ENCODE data around the gene CIDEA. TPM values are rescaled to one million over a fixed set of nuclear protein-coding genes. Genes with fewer than 3 reads are reported as not detected.

Gene CIDEA
- total RNA-seq, 2 donors from 2014 or later, result not detected

- no peaks in the 10 kb centered on the region for H3K9me3 Mint-ChIP-seq
- H3K27ac Mint-ChIP-seq, result no peak overlapping the region
- H3K4me1 Mint-ChIP-seq, result no peaks in the 10 kb centered on the region
- no peaks in the 10 kb centered on the region for H3K36me3 Mint-ChIP-seq (ENCODE audit: low read depth)
- ATAC-seq (replicated peaks), result no peak
- no peak overlapping the region for H3K4me3 Mint-ChIP-seq
- H3K27me3 Mint-ChIP-seq, result peaks cover 6% of the 10 kb centered on the region
Measured at GRCh38 chr18:12278215-12278671, 24.1 kb downstream of the CIDEA start.

- H3K4me3 Mint-ChIP-seq, result no peak overlapping the region
- H3K36me3 Mint-ChIP-seq (ENCODE audit: low read depth), result no peaks in the 10 kb centered on the region
- no peaks in the 10 kb centered on the region for H3K4me1 Mint-ChIP-seq
- no peak for ATAC-seq (replicated peaks)
- no peak overlapping the region for H3K27ac Mint-ChIP-seq
- peaks cover 6% of the 10 kb centered on the region for H3K27me3 Mint-ChIP-seq
- no peaks in the 10 kb centered on the region for H3K9me3 Mint-ChIP-seq
Measured at GRCh38 chr18:12278741-12279682, 24.9 kb downstream of the CIDEA start.

DNA sequence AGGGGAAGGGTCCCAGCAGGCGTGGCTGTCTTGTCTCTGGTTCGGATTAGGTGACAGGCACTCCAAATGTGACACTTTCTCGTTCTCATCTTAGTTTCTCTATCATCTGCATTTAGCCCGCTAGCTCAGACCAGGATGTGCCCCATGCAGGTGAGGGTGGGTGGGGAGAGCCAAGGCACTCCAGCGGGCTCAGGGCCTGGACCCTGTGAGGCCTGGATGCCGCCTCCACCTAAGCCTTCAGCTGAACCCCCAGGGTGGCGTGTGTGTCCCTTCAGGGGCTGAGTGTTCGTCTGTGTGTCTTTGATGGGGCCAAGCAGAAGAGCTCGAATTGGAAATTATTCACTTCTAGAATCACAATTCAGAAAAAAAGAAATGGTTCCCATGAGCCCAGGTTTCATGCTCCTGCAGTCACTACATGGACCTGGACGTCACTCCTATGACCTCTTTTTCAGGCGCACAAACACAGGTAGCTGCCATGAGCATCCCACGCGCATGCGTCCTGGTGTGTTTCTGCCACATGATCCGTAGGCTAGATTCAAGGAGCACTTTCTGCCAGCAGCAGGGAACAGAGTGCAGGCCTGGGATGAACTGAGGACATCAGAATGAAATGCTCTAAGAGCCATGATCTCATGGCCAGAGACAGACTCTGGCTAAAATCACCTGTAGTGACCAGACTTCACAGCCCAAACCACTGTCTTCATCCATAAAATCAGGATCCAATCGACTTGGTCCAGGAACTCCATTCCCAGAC is 25.8 kb downstream of the CIDEA start:
- Mint-ChIP-seq H3K4me1 (no peaks in the 10 kb centered on the region), H3K27ac (no peak overlapping the region), H3K9me3 (no peaks in the 10 kb centered on the region), H3K27me3 (peaks cover 10% of the 10 kb centered on the region), H3K4me3 (no peak overlapping the region), H3K36me3 (ENCODE audit: low read depth) (no peaks in the 10 kb centered on the region)
- ATAC-seq (replicated peaks), result no peak

DNA sequence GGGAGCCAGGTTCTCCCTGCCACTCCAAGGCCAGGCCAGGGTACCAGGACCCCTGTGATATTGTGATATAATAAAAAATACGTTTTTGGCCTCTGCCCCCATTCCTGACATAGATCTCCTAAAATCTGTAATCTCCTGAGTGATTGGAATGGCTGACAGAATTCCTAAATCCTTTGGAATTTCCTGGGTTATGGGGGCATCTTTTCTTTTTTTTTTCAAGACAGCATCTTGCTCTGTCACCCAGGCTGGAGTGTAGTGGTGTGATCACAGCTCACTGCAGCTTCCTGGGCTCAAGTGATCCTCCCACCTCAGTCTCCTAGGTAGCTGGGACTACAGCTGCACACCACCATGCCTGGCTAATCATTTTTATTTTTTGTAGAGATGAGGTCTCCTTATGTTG is 27.7 kb downstream of the CIDEA start:
- no peaks in the 10 kb centered on the region for H3K4me1 Mint-ChIP-seq
- no peak for ATAC-seq (replicated peaks)
- H3K9me3 Mint-ChIP-seq, result no peaks in the 10 kb centered on the region
- no peak overlapping the region for H3K4me3 Mint-ChIP-seq
- peaks cover 14% of the 10 kb centered on the region for H3K27me3 Mint-ChIP-seq
- no peak overlapping the region for H3K27ac Mint-ChIP-seq
- no peaks in the 10 kb centered on the region for H3K36me3 Mint-ChIP-seq (ENCODE audit: low read depth)

- no peaks in the 10 kb centered on the region for H3K36me3 Mint-ChIP-seq (ENCODE audit: low read depth)
- ATAC-seq (replicated peaks), result no peak
- H3K27me3 Mint-ChIP-seq, result peaks cover 8% of the 10 kb centered on the region
- no peaks in the 10 kb centered on the region for H3K4me1 Mint-ChIP-seq
- no peak overlapping the region for H3K4me3 Mint-ChIP-seq
- H3K9me3 Mint-ChIP-seq, result no peaks in the 10 kb centered on the region
- H3K27ac Mint-ChIP-seq, result no peak overlapping the region
Measured at GRCh38 chr18:12282442-12283039, 28.4 kb downstream of the CIDEA start.

- Mint-ChIP-seq H3K27ac (no peak overlapping the region), H3K4me1 (no peaks in the 10 kb centered on the region), H3K9me3 (no peaks in the 10 kb centered on the region), H3K36me3 (ENCODE audit: low read depth) (no peaks in the 10 kb centered on the region), H3K27me3 (peaks cover 11% of the 10 kb centered on the region), H3K4me3 (no peak overlapping the region)
- no peak for ATAC-seq (replicated peaks)
Measured at GRCh38 chr18:12283256-12283655, 29.1 kb downstream of the CIDEA start.

GRCh38 chr18:12283666-12284065 is 29.5 kb downstream of the CIDEA start:
- Mint-ChIP-seq H3K9me3 (no peaks in the 10 kb centered on the region), H3K36me3 (ENCODE audit: low read depth) (no peaks in the 10 kb centered on the region), H3K27me3 (peaks cover 12% of the 10 kb centered on the region), H3K27ac (no peak overlapping the region), H3K4me3 (no peak overlapping the region), H3K4me1 (no peaks in the 10 kb centered on the region)
- no peak for ATAC-seq (replicated peaks)

DNA sequence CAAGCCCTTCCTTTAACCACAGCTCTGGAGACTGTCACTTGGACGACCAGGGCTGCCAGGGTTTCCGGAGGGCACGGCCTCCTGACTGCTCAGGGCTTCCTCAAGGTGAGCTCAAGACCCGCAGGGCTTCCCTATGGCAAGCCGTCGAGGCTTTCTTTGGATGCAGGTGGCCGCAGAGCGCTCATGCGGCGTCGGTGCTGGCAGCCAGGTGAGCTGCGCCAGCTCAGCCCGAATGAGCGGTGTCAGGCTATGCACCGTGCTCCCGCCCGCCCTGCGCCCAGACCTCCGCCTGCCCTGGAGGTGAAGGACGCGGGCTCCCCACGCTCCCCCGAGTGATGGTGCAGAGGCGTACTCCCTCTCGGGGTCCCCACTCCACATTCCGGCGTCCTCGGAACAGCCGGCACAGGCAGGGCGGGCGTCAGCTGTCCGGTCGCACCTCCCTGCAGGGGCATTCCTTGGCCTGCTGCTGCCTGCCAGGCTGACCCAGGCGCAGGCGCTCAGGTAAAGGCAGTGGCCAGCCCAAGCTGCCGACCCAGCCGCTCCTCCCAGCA is 33.0 kb downstream of the CIDEA start:
- Mint-ChIP-seq H3K4me1 (no peaks in the 10 kb centered on the region), H3K27ac (no peak overlapping the region), H3K4me3 (no peak overlapping the region), H3K27me3 (peaks cover 26% of the 10 kb centered on the region), H3K36me3 (ENCODE audit: low read depth) (no peaks in the 10 kb centered on the region), H3K9me3 (no peaks in the 10 kb centered on the region)
- no peak for ATAC-seq (replicated peaks)

DNA sequence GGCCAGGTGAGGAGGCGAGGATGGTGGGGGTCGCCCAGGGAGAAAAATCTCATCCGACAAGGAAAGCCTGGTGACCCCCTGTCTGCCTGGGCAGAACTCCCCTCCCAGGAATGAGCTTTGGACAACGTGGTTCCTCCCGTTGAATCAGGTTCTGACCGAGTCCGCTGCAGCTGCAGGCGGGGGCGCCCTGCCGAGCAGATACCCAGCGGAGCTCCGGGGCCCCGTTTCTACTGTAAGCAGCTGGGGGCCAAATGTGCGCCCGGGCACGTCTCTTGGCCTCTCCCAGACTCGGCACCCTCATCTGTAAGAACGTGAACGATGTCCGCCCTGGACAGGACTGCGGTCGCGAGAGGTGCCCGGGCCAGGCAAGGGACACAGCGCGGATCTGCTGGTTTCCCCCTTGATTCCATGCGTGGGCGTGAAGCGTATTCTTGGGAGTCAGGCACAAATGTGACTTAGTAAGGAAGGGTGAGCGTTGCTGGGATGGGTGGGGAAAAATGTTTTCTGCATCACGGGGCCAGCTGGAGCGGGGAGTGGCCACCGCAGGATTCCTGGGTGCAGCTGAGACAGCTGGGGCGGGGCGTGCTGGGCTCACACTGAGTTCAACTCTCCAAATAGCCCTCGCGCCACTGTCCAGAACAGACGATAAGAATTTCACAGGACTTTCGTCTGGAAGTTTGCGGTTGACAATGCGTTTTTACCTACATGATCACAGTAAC is 33.7 kb downstream of the CIDEA start:
- no peaks in the 10 kb centered on the region for H3K9me3 Mint-ChIP-seq
- no peak overlapping the region for H3K4me3 Mint-ChIP-seq
- H3K4me1 Mint-ChIP-seq, result no peaks in the 10 kb centered on the region
- peaks cover 26% of the 10 kb centered on the region for H3K27me3 Mint-ChIP-seq
- no peak overlapping the region for H3K27ac Mint-ChIP-seq
- H3K36me3 Mint-ChIP-seq (ENCODE audit: low read depth), result no peaks in the 10 kb centered on the region
- ATAC-seq (replicated peaks), result no peak

- Mint-ChIP-seq H3K27ac (no peak overlapping the region), H3K27me3 (peaks cover 26% of the 10 kb centered on the region)
Measured at GRCh38 chr18:12288403-12288755, 34.2 kb downstream of the CIDEA start.

GRCh38 chr18:12290086-12290485 is 35.9 kb downstream of the CIDEA start:
- H3K4me3 Mint-ChIP-seq, result no peak overlapping the region
- H3K4me1 Mint-ChIP-seq, result no peaks in the 10 kb centered on the region
- no peak overlapping the region for H3K27ac Mint-ChIP-seq
- H3K9me3 Mint-ChIP-seq, result no peaks in the 10 kb centered on the region
- peaks cover 26% of the 10 kb centered on the region for H3K27me3 Mint-ChIP-seq
- no peaks in the 10 kb centered on the region for H3K36me3 Mint-ChIP-seq (ENCODE audit: low read depth)
- ATAC-seq (replicated peaks), result no peak

More at GRCh38 chr18:12288403-12288755, 34.2 kb downstream of the CIDEA start:
- no peaks in the 10 kb centered on the region for H3K36me3 Mint-ChIP-seq (ENCODE audit: low read depth)
- H3K4me1 Mint-ChIP-seq, result no peaks in the 10 kb centered on the region
- H3K4me3 Mint-ChIP-seq, result no peak overlapping the region
- no peaks in the 10 kb centered on the region for H3K9me3 Mint-ChIP-seq
- ATAC-seq (replicated peaks), result no peak

- peaks cover 23% of the 10 kb centered on the region for H3K27me3 Mint-ChIP-seq
- H3K4me1 Mint-ChIP-seq, result no peaks in the 10 kb centered on the region
- H3K4me3 Mint-ChIP-seq, result no peak overlapping the region
- ATAC-seq (replicated peaks), result no peak
- no peaks in the 10 kb centered on the region for H3K36me3 Mint-ChIP-seq (ENCODE audit: low read depth)
- H3K9me3 Mint-ChIP-seq, result no peaks in the 10 kb centered on the region
- no peak overlapping the region for H3K27ac Mint-ChIP-seq
Measured at GRCh38 chr18:12291161-12291560, 37.0 kb downstream of the CIDEA start.

- Mint-ChIP-seq H3K4me3 (no peak overlapping the region), H3K9me3 (no peaks in the 10 kb centered on the region), H3K36me3 (ENCODE audit: low read depth) (no peaks in the 10 kb centered on the region), H3K27me3 (peaks cover 23% of the 10 kb centered on the region), H3K27ac (no peak overlapping the region), H3K4me1 (no peaks in the 10 kb centered on the region)
- no peak for ATAC-seq (replicated peaks)
Measured at GRCh38 chr18:12291690-12292089, 37.5 kb downstream of the CIDEA start.

GRCh38 chr18:12293831-12294230 is 39.7 kb downstream of the CIDEA start:
- no peak for ATAC-seq (replicated peaks)
- H3K4me3 Mint-ChIP-seq, result no peak overlapping the region
- H3K4me1 Mint-ChIP-seq, result no peaks in the 10 kb centered on the region
- peaks cover 17% of the 10 kb centered on the region for H3K27me3 Mint-ChIP-seq
- H3K27ac Mint-ChIP-seq, result no peak overlapping the region
- H3K9me3 Mint-ChIP-seq, result no peaks in the 10 kb centered on the region
- no peaks in the 10 kb centered on the region for H3K36me3 Mint-ChIP-seq (ENCODE audit: low read depth)
